B cell (primary cell): ENCODE measurements around the gene ARIH2. TPM values are rescaled to one million over a fixed set of nuclear protein-coding genes. Genes with fewer than 3 reads are reported as not detected.

ENCODE experiments used
- ATAC-seq: fragments of 200-7000 bp; cut with Tn5 transposase; one replicate; pipeline ENCODE4 v1.10.0; 2021; ENCODE audit warnings: low read depth, mild to moderate bottlenecking, moderate number of reproducible peaks, moderate library complexity
- CTCF ChIA-PET: fragments of 350-600 bp; sonication (Branson Sonifier 250); formaldehyde crosslinking; loops from one replicate; lab custom pipeline; 2021; ENCODE audit warnings: antibody characterized with exemption, inconsistent platforms; lab: Charles Lee
- POLR2A ChIA-PET: fragments of 350-600 bp; sonication (Branson Sonifier 250); formaldehyde crosslinking; loops from one replicate; lab custom pipeline; 2021; ENCODE audit warnings: antibody characterized with exemption; lab: Charles Lee
- DNase-seq: peaks from one replicate; pipeline ENCODE4 v3.0.0; 2013
- H2AFZ ChIP-seq: 2 replicates; pipeline ENCODE4 v1.6.1; 2012; ENCODE audit warnings: mild to moderate bottlenecking, low read depth, low read length; ENCODE audit not compliant: insufficient read depth, poor library complexity, severe bottlenecking
- H3K27ac ChIP-seq, 2 donors: 1 replicate in 1 of 2; 2 replicates in 1 of 2; pipeline ENCODE4 v1.5.1; 2012 to 2013; ENCODE audit warnings: low read length in 2 of 2, mild to moderate bottlenecking in 2 of 2, moderate library complexity in 1 of 2
- H3K27me3 ChIP-seq, 4 experiments: fragments of 200-600 bp in 1 of 4; sonication (generic) in 1 of 4; replicated peaks in 1 of 4; 1 replicate in 2 of 4; 2 replicates in 2 of 4; pipeline versions ENCODE4 v1.6.1 to v1.7.0; 2013 to 2016; ENCODE audit warnings: low read length in 3 of 4, mild to moderate bottlenecking in 2 of 4, mixed read lengths in 1 of 4, moderate library complexity in 1 of 4; ENCODE audit not compliant: insufficient read depth in 4 of 4, control insufficient read depth in 3 of 4; ENCODE audit errors: control extremely low read depth in 1 of 4
- H3K36me3 ChIP-seq, 2 experiments: replicated peaks in 1 of 2; 1 replicate in 1 of 2; 2 replicates in 1 of 2; pipeline versions ENCODE4 v1.6.1 to v1.7.1; 2013; ENCODE audit warnings: low read length in 1 of 2; ENCODE audit not compliant: insufficient read depth in 2 of 2, control insufficient read depth in 1 of 2; ENCODE audit errors: control extremely low read depth in 1 of 2, extremely low read depth in 1 of 2
- H3K4me1 ChIP-seq, 2 donors: fragments of 200-600 bp in 1 of 2; sonication (generic) in 1 of 2; 1 replicate in 1 of 2; 2 replicates in 1 of 2; pipeline versions ENCODE4 v1.5.1 to v1.6.1; 2013 to 2017; ENCODE audit warnings: low read length in 2 of 2; ENCODE audit not compliant: control insufficient read depth in 2 of 2, insufficient read depth in 2 of 2
- H3K4me2 ChIP-seq: replicated peaks from 2 replicates; pipeline ENCODE3; 2012; ENCODE audit warnings: mild to moderate bottlenecking, low read depth, low read length; ENCODE audit not compliant: poor library complexity, severe bottlenecking
- H3K4me3 ChIP-seq, 5 experiments: fragments of 200-600 bp in 1 of 5; sonication (generic) in 1 of 5; 1 replicate in 3 of 5; 2 replicates in 2 of 5; pipeline versions ENCODE4 v1.5.1 to v1.7.0; 2011 to 2016; ENCODE audit warnings: low read length in 4 of 5, mild to moderate bottlenecking in 4 of 5, low read depth in 2 of 5, control low read depth in 1 of 5, moderate library complexity in 1 of 5; ENCODE audit not compliant: insufficient read depth in 1 of 5; ENCODE audit errors: control extremely low read depth in 1 of 5, extremely low read depth in 1 of 5
- H3K79me2 ChIP-seq: fragments of 200-600 bp; sonication (generic); one replicate; pipeline ENCODE4 v1.6.0; 2016; ENCODE audit warnings: low read length; ENCODE audit not compliant: control insufficient read depth, insufficient read depth
- H3K9ac ChIP-seq: fragments of 200-600 bp; sonication (generic); 2 replicates; pipeline ENCODE4 v1.6.1; 2017; ENCODE audit warnings: mild to moderate bottlenecking, low read length, moderate library complexity
- H3K9me3 ChIP-seq, 3 donors: one replicate each; pipeline versions ENCODE4 v1.6.1 to v1.7.1; 2013; ENCODE audit warnings: low read length in 2 of 3; ENCODE audit not compliant: control insufficient read depth in 2 of 3, insufficient read depth in 1 of 3; ENCODE audit errors: control extremely low read depth in 1 of 3
- H4K20me1 ChIP-seq: 2 replicates; pipeline ENCODE4 v1.6.0; 2012; ENCODE audit warnings: mild to moderate bottlenecking, low read length; ENCODE audit not compliant: insufficient read depth, control insufficient read depth, poor library complexity, severe bottlenecking
- H3K27ac Mint-ChIP-seq: one replicate; pipeline ENCODE4 v1.8.0; 2021; ENCODE audit warnings: mixed read lengths
- H3K27me3 Mint-ChIP-seq: one replicate; pipeline ENCODE4 v1.8.0; 2021; ENCODE audit warnings: mixed read lengths
- H3K4me1 Mint-ChIP-seq: one replicate; pipeline ENCODE4 v1.8.0; 2021; ENCODE audit warnings: mixed read lengths
- H3K4me3 Mint-ChIP-seq: one replicate; pipeline ENCODE4 v1.8.0; 2021; ENCODE audit warnings: mixed read lengths
- H3K9me3 Mint-ChIP-seq: one replicate; pipeline ENCODE4 v1.8.0; 2022; ENCODE audit warnings: mixed read lengths; ENCODE audit not compliant: insufficient read depth
- CTCF ChIP-seq: fragments of 200-600 bp; IDR thresholded peaks from one replicate; pipeline ENCODE4 v1.8.0; 2022; ENCODE audit warnings: antibody characterized with exemption, mild to moderate bottlenecking
- EZH2 ChIP-seq: IDR thresholded peaks from 2 replicates; pipeline ENCODE4 v1.6.1; 2012; ENCODE audit warnings: borderline replicate concordance, low read depth, mild to moderate bottlenecking, moderate library complexity, low read length; ENCODE audit not compliant: insufficient read depth, poor library complexity, severe bottlenecking
- WGBS: methylation state at CpG from one replicate; pipeline ENCODE4 v1.1.5; 2013; ENCODE audit warnings: missing lambda C conversion rate; ENCODE audit not compliant: insufficient coverage; 5-methylcytosine and 5-hydroxymethylcytosine counted together
- intact Hi-C: fragments of 100-400 bp; cut with micrococcal nuclease; formaldehyde crosslinking; loops from one replicate; pipeline ENCODE4 v1.10.0; 2022
- polyA plus RNA-seq: library from polyadenylated mRNA; depleted of rRNA; stranded (reverse); fragments of >200 nt; gene quantifications from 2 replicates; pipeline ENCODE4 v1.2.3, GENCODE V29; 2012
- total RNA-seq, 2 donors: library from RNA; stranded (reverse); fragments of 120-200 nt in 1 of 2; gene quantifications; 1 replicate in 1 of 2; 2 replicates in 1 of 2; pipeline versions ENCODE4 v1.2.3 to v1.2.4, GENCODE V29; 2013 to 2022

ARIH2 gene
- total and polyA plus RNA-seq, 2 donors (not counting 1 experiment from before 2014, with no cell fraction given), result 114 to 148 TPM

- Histone ChIP-seq H3K4me2 (peak overlapping the region; percentile 27), H3K4me1 (peaks cover 27 to 58% of the 10 kb centered on the region in 2 donors), H3K27ac (no peak overlapping the region), H3K36me3 (peaks cover 0 to 39% of the 10 kb centered on the region in 2 experiments), H3K9ac (no peak overlapping the region), H3K79me2 (peaks cover 51% of the 10 kb centered on the region), H3K27me3 (no peaks in the 10 kb centered on the region), H4K20me1 (no peaks in the 10 kb centered on the region), H2AFZ (no peak overlapping the region), H3K9me3 (no peaks in the 10 kb centered on the region), H3K4me3 (no peak overlapping the region)
- Mint-ChIP-seq H3K4me3 (peak overlapping the region; percentile 54), H3K4me1 (peaks cover 68% of the 10 kb centered on the region), H3K27ac (peak overlapping the region; percentile 92), H3K27me3 (no peaks in the 10 kb centered on the region), H3K9me3 (no peaks in the 10 kb centered on the region)
- ChIA-PET CTCF (interaction anchor here (4.3 kb wide), 1 partner anchor 37 kb away, joined by 21 read pairs; the partner anchor contains the start of gene P4HTM), POLR2A (interaction anchor here (1.2 to 1.8 kb wide), 3 partner anchors 7 to 68 kb away, joined by 3 to 7 read pairs (median 4); partner anchors contain the start of genes DALRD3, QRICH1 and WDR6)
- TF ChIP-seq EZH2 (no peak), CTCF (no peak)
- intact Hi-C loops, result loop anchor here (5.0 to 10.0 kb wide), 3 partner anchors 310 to 783 kb away; partner anchors contain the start of genes IP6K2, USP4 and ZNF589
- peak; percentile 2 for ATAC-seq
- peak; percentile 50 for DNase-seq
- 63% methylated on average over 9 of the region's 13 CpGs for WGBS
Measured at GRCh38 chr3:49025005-49025792, 106.6 kb downstream of the ARIH2 start.
